ENCODE results near the gene TRAF1.

The TRAF1 gene

DNA sequence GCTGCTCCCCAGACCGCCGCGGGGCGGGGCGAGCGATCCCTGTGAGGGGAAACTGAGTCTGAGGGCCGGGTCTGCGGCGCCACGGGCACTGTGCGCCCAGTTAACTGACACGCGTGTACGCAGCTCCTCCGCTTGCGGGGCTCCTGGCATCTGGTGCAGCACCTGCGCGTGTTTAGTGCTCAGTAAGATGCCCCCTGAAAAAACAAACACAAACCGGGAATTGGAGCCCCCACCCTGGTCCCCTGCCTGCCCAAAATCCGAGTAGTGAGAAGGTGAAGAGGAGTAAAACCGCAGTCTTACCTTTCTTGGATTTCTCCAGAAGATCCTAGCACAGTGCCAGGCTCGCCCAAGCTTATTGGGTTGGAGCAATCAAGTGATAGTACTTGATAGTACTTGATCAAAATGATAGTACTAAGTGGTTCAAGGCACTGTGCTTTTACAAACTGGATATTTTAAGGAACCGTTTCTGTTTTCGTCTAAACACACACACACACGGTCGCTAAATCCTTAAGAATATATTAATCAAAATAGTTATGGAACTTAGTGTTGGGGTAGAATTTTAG is 2.7 kb upstream of the TRAF1 start:
- no peaks in the 10 kb centered on the region for H3K9me3 ChIP-seq (ENCODE audit: low read length)
- H3K9ac ChIP-seq (ENCODE audit: low read length): peak overlapping the region; percentile 53
- H3K4me1 ChIP-seq (ENCODE audit: insufficient read depth, low read length): peaks cover 12% of the 10 kb centered on the region
- H3K27me3 ChIP-seq (ENCODE audit: control insufficient read depth in 1 of 2, insufficient read depth in 2 of 2, low read length in 2 of 2): no peaks in the 10 kb centered on the region
- H3K27ac ChIP-seq (ENCODE audit: low read depth, low read length): peak overlapping the region; percentile 83
- no peaks in the 10 kb centered on the region for H3K36me3 ChIP-seq (ENCODE audit: insufficient read depth, low read length)
- H3K4me3 ChIP-seq (ENCODE audit: low read depth in 1 of 2, low read length in 2 of 2): peak overlapping the region; percentile 71 to 78

DNA sequence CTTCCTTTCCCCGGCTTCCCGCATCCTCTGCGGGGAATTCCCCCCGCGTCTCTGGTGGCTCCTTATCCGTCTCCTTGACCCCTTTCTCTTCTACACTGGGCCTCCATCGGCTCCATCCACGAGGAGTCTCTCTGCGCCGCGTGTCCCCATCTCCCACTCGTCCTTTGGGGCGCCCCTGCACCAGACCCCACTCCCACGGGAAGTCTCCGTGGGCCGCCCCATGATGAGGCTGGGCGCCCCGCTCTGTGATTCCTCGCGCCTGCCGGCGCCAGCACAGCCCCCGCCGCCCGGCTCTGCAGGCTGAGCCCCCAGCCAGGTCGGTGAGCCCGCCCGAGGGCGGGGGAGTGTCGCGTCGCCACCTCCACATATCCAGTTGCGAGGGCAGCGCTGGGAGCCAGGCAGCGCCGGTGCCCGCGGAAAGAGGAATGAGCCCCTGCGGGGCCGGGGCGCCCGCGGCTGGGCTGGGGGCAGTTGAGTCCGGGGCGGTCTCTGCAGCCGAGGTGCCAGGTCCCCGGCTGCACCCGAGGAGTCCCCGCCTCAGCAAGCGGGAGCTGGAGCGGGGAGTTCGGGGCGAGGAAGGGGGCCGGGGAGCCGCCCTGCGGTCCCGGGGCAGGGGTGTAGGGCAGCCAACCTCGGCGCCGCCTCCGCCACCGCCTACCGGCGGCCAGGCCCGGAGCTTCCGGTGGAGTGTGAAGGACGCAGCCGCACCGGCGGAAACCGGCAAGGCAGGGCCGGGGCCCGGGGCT is 2.1 kb upstream of the TRAF1 start:
- Histone ChIP-seq H3K4me3 (ENCODE audit: low read depth in 1 of 2, low read length in 2 of 2) (peak overlapping the region; percentile 71 to 78), H3K4me1 (ENCODE audit: insufficient read depth, low read length) (peaks cover 7% of the 10 kb centered on the region), H3K9ac (ENCODE audit: low read length) (peak overlapping the region; percentile 53), H3K27ac (ENCODE audit: low read depth, low read length) (peak overlapping the region; percentile 83), H3K9me3 (ENCODE audit: low read length) (no peaks in the 10 kb centered on the region), H3K27me3 (ENCODE audit: control insufficient read depth in 1 of 2, insufficient read depth in 2 of 2, low read length in 2 of 2) (no peaks in the 10 kb centered on the region), H3K36me3 (ENCODE audit: insufficient read depth, low read length) (no peaks in the 10 kb centered on the region)

DNA sequence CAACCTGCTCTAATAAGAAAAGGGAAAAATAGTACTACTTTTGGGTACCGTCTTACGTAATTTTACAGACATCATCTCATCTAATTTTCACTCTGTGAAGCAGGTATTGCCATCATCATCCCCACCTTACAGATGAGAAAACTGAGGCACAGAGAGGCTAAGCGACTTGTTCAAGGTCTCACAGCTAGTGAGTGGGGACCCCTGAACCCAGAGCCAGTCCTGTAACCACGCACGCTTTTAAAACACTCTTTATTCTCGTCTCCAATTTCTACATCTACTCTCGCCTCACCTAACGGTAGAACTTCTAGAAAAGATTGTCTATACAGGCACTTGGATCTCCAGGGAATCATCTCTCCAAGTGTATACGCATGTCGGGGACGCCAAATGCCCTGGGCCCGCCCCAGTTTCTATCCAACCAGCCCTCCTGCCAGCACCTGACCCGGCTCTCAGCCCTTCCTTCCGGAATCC is 1.5 kb upstream of the TRAF1 start:
- H3K9me3 ChIP-seq (ENCODE audit: low read length): no peaks in the 10 kb centered on the region
- no peaks in the 10 kb centered on the region for H3K27me3 ChIP-seq (ENCODE audit: control insufficient read depth in 1 of 2, insufficient read depth in 2 of 2, low read length in 2 of 2)
- H3K4me1 ChIP-seq (ENCODE audit: insufficient read depth, low read length): peaks cover 4% of the 10 kb centered on the region
- no peaks in the 10 kb centered on the region for H3K36me3 ChIP-seq (ENCODE audit: insufficient read depth, low read length)
- H3K9ac ChIP-seq (ENCODE audit: low read length): peak overlapping the region; percentile 53
- peak overlapping the region; percentile 71 to 78 for H3K4me3 ChIP-seq (ENCODE audit: low read depth in 1 of 2, low read length in 2 of 2)
- peak overlapping the region; percentile 83 for H3K27ac ChIP-seq (ENCODE audit: low read depth, low read length)

DNA sequence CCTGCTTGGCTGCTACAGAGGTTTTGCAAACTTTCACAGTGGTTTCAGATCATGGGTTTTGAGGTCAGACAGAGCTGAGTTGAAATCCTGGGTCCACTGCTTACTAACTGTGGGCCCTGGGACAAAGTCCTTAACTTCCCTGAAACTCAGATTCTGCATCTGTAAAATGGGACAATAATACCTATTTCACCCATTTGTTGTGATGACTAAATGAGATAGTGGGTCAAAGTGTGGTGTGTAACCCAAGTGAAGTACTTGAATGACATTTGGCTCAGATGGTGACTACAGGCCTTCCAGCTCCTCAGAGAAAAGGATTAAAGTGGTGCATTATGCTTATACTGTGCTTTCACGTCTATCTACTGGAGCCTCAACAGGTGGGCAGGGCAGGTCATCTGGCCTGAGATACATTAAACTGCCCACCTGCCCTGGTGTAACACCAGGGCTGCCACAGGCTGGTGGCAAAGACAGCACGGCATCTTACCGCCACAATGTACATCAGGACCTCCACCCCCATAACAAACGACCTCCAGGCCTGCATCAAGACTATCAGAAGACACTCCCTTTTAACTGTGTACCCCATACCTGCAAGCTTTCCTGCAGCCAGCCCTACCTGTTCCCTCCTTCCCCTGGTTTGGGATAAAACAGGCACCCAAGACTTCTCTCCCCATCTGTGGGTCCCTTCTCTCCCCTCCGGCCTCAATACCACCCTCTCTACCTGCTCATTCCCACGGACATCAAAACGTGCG is 846 bp upstream of the TRAF1 start:
- H3K9me3 ChIP-seq (ENCODE audit: low read length): no peaks in the 10 kb centered on the region
- H3K4me1 ChIP-seq (ENCODE audit: insufficient read depth, low read length): peaks cover 4% of the 10 kb centered on the region
- peak overlapping the region; percentile 53 for H3K9ac ChIP-seq (ENCODE audit: low read length)
- no peaks in the 10 kb centered on the region for H3K36me3 ChIP-seq (ENCODE audit: insufficient read depth, low read length)
- H3K27me3 ChIP-seq (ENCODE audit: control insufficient read depth in 1 of 2, insufficient read depth in 2 of 2, low read length in 2 of 2): no peaks in the 10 kb centered on the region
- peak overlapping the region in 1 of 2 donors; percentile 71 for H3K4me3 ChIP-seq (ENCODE audit: low read depth in 1 of 2, low read length in 2 of 2)
- H3K27ac ChIP-seq (ENCODE audit: low read depth, low read length): no peak overlapping the region

DNA sequence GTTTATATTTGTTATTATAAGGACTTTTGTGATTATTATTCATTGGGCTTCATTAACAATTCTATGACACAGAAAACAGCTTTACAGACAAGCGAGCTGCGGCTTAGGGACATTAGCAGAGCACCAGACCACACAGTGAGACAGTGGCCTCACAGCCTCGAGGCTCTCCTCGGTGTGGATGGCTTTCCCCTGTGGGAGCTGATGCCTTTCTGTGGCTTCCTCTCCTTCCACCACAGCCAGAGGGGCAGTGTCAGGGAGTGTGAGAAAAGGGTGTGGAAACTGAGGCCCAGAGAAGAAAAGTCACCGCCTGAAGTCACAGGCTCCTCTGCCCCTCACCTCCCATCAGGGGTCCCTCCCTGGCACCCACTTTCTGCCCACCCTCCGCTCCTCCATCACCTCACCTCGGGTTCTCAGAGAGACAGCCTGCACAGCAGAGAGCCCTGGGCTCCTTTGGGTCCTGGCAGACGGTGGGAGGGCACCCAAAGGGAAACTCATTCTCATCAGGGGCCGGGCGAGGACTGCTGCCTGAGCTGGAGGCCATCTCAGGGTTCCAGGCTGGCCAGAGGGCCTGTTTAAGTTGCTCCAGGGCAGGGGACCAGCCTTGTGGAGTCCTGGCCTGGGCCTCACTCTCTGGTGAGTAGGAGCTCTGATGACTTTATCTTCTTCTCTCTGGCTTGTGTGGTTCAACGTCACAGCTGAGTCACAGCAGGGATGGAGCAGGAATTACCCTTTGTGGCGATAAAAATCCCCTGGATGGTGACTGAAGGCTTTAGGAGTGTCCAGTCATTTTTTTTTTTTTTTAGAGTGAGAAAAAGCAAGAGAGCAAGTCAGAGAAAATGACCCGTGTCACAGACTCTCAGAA is 830 bp downstream of the TRAF1 start:
- Histone ChIP-seq H3K4me1 (ENCODE audit: insufficient read depth, low read length) (peaks cover 4% of the 10 kb centered on the region), H3K9ac (ENCODE audit: low read length) (no peak overlapping the region), H3K9me3 (ENCODE audit: low read length) (no peaks in the 10 kb centered on the region), H3K27me3 (ENCODE audit: control insufficient read depth in 1 of 2, insufficient read depth in 2 of 2, low read length in 2 of 2) (no peaks in the 10 kb centered on the region), H3K36me3 (ENCODE audit: insufficient read depth, low read length) (no peaks in the 10 kb centered on the region), H3K4me3 (ENCODE audit: low read depth in 1 of 2, low read length in 2 of 2) (no peak overlapping the region), H3K27ac (ENCODE audit: low read depth, low read length) (no peak overlapping the region)

DNA sequence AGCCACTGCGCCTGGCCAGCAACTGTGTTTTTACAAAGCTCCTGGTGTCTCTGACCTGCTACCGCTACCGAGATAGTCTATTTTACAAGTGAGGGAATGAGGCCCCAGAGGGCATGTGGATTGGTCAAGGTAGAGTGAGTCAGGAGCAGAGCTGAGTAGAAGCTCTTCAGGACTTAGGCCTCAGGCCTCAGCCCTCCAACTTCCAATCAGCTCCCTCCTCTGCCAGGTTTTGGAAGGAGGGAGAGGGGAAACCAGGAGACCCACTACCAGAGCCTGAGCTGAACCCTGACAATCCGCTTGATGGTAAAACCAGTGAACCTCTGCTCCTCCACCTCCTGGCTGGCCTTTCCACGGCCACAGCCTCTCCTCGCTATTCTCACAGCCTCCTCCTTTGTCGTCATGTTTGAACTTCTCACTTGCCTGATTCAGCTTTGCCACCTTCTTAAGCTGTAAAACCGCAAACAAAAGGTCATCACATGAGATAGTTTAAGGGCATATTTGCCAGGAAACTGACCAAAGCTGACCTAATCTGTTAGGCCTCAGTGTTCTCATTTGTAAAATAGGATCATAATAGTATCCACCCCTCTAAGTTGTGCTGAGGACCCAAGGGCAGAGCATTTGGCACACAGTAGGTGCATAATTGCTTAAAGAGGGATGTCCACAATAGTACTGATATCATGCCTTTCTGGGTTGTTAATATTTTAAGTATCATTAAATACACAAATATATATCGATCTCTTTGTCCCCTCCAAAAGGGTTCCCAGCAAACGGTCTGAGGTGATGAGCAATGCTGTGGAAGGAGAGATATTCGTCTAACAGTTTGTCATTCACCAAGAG is 1.7 kb downstream of the TRAF1 start:
- no peak overlapping the region for H3K9ac ChIP-seq (ENCODE audit: low read length)
- no peak overlapping the region for H3K27ac ChIP-seq (ENCODE audit: low read depth, low read length)
- no peak overlapping the region for H3K4me3 ChIP-seq (ENCODE audit: low read depth in 1 of 2, low read length in 2 of 2)
- H3K4me1 ChIP-seq (ENCODE audit: insufficient read depth, low read length): peaks cover 9% of the 10 kb centered on the region
- no peaks in the 10 kb centered on the region for H3K9me3 ChIP-seq (ENCODE audit: low read length)
- no peaks in the 10 kb centered on the region for H3K36me3 ChIP-seq (ENCODE audit: insufficient read depth, low read length)
- H3K27me3 ChIP-seq (ENCODE audit: control insufficient read depth in 1 of 2, insufficient read depth in 2 of 2, low read length in 2 of 2): no peaks in the 10 kb centered on the region

DNA sequence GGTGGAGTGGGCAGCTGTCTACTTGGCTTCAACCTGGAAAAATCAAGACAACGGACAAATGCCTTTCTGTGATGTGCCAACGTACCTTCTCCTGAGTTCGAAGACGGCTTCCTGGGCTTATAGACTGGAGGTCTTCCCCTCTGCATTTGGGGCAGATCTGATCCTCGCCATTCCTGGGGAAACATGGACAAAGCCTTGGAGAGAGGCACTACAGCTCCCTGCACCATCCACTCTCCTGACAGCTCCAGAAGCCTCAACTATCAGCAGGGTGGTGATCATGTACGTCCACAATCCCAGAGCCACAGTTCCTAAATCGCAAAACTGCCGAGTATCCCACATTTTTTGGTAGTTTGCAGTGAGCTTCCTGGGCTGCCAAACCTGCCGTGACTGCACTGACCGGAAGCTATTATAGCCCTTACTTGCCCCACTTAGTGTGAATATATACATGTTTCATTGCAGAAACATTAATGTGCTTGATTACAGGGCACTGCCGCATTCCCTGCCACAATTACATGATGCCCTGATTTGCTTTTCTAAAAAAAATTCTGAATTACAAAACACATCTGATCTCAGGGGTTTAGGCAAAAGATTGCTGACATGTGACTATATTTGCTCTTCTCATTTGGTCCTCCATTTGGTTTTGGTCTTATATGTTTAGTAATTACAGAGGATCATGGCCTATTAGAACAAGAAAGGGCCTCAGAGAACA is 2.8 kb downstream of the TRAF1 start:
- H3K27me3 ChIP-seq (ENCODE audit: control insufficient read depth in 1 of 2, insufficient read depth in 2 of 2, low read length in 2 of 2): no peaks in the 10 kb centered on the region
- no peaks in the 10 kb centered on the region for H3K36me3 ChIP-seq (ENCODE audit: insufficient read depth, low read length)
- no peak overlapping the region for H3K4me3 ChIP-seq (ENCODE audit: low read depth in 1 of 2, low read length in 2 of 2)
- no peak overlapping the region for H3K27ac ChIP-seq (ENCODE audit: low read depth, low read length)
- no peaks in the 10 kb centered on the region for H3K9me3 ChIP-seq (ENCODE audit: low read length)
- no peak overlapping the region for H3K9ac ChIP-seq (ENCODE audit: low read length)
- peaks cover 13% of the 10 kb centered on the region for H3K4me1 ChIP-seq (ENCODE audit: insufficient read depth, low read length)

DNA sequence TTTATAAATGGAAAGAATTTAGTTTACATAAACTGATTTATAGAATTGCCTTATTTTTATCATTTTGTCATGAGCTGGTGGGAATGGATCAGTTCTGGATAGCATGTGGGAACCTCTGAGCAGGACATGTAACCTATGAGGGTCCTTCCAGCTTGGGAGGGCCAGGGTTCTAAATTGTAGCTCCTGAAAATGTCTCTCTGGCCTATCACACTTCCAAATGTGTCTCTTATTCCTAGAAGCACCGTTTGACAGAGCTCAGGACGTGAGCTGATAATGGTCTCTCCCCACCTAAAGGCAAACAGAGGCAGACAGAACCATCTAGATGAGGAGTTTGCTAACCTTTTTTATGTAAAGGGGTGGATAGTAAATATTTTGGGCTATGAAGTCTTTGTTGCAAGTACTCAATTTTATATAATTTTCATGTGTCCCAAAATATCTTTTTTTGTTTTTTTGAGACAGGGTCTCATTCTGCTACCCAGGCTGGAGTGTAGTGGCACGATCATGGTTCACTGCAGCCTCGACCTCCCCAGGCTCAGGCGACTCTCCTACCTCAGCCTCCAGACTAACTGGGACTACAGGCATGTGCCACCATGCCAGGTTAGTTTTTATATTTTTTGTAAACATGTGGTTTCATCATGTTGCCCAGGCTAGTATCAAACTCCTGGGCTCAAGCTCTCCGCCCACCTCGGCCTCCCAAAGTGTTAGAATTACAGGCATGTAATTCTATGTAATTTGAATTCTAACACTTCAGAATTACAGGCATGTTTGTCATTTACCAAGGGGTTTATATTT is 4.0 kb downstream of the TRAF1 start:
- Histone ChIP-seq H3K27ac (ENCODE audit: low read depth, low read length) (no peak overlapping the region), H3K27me3 (ENCODE audit: control insufficient read depth in 1 of 2, insufficient read depth in 2 of 2, low read length in 2 of 2) (no peaks in the 10 kb centered on the region), H3K4me1 (ENCODE audit: insufficient read depth, low read length) (peaks cover 13% of the 10 kb centered on the region), H3K9me3 (ENCODE audit: low read length) (no peaks in the 10 kb centered on the region), H3K4me3 (ENCODE audit: low read depth in 1 of 2, low read length in 2 of 2) (no peak overlapping the region), H3K36me3 (ENCODE audit: insufficient read depth, low read length) (no peaks in the 10 kb centered on the region), H3K9ac (ENCODE audit: low read length) (no peak overlapping the region)

DNA sequence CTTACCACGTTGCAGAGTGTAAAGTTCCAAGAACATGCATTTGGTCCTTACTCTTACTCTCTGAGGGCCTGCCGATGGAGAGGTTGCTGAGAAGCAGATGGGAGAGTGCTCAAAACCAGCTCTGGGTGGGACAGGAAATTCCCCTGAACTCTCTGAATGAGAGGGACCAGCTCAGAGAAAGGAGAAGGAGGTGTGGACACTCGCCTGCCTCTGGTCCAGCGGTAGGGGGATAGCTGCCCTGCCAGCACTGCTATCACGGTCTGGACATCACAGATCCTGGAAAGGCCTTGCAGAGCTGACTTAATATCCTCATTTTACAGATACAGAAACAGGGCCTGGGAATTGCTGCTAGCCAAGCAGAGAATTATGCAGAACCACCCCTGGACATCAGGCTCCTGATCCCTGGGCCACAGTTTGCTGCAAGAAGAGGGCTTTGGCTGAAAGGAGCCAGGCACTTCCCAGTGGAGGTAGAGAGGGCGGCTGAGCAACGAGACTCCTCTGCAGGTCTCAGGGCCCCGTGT is 4.9 kb downstream of the TRAF1 start:
- Histone ChIP-seq H3K4me3 (ENCODE audit: low read depth in 1 of 2, low read length in 2 of 2) (no peak overlapping the region), H3K27ac (ENCODE audit: low read depth, low read length) (no peak overlapping the region), H3K36me3 (ENCODE audit: insufficient read depth, low read length) (no peaks in the 10 kb centered on the region), H3K4me1 (ENCODE audit: insufficient read depth, low read length) (peaks cover 13% of the 10 kb centered on the region), H3K9me3 (ENCODE audit: low read length) (no peaks in the 10 kb centered on the region), H3K9ac (ENCODE audit: low read length) (no peak overlapping the region), H3K27me3 (ENCODE audit: control insufficient read depth in 1 of 2, insufficient read depth in 2 of 2, low read length in 2 of 2) (no peaks in the 10 kb centered on the region)

Data from muscle layer of colon (tissue), 2 donors.